Karpas-422 (cell line): ENCODE results near the gene FMN1. TPM values are rescaled to one million over a fixed set of nuclear protein-coding genes. Genes with fewer than 3 reads are reported as not detected.

Experiments
- DNase-seq: peaks from one replicate; pipeline ENCODE4 v3.0.0-alpha.2; 2015
- H2AFZ ChIP-seq: fragments of 200-600 bp; sonication (generic); 2 replicates; pipeline ENCODE4 v1.6.1; 2014; ENCODE audit warnings: antibody characterized with exemption, low read length, mixed read lengths
- H3K27ac ChIP-seq: fragments of 200-600 bp; sonication (generic); 2 replicates; pipeline ENCODE4 v1.5.1; 2014; ENCODE audit warnings: mild to moderate bottlenecking, low read length, moderate library complexity
- H3K27me3 ChIP-seq: fragments of 200-600 bp; sonication (generic); 2 replicates; pipeline ENCODE4 v1.6.1; 2014; ENCODE audit warnings: low read length, mixed read lengths
- H3K36me3 ChIP-seq: fragments of 200-600 bp; sonication (generic); 2 replicates; pipeline ENCODE4 v1.6.1; 2014; ENCODE audit warnings: low read length, mixed read lengths; ENCODE audit not compliant: insufficient read depth
- H3K4me1 ChIP-seq: fragments of 200-600 bp; sonication (generic); 2 replicates; pipeline ENCODE4 v1.6.1; 2014; ENCODE audit warnings: mild to moderate bottlenecking, low read length, mixed read lengths
- H3K4me2 ChIP-seq: fragments of 200-600 bp; sonication (generic); 2 replicates; pipeline ENCODE4 v1.6.1; 2014; ENCODE audit warnings: low read length, low read depth, mild to moderate bottlenecking; ENCODE audit not compliant: poor library complexity, severe bottlenecking
- H3K4me3 ChIP-seq: fragments of 200-600 bp; sonication (generic); 2 replicates; pipeline ENCODE4 v1.5.1; 2014; ENCODE audit warnings: mild to moderate bottlenecking, antibody characterized with exemption, low read length, mixed read lengths
- H3K79me2 ChIP-seq: fragments of 200-600 bp; sonication (generic); 2 replicates; pipeline ENCODE4 v1.6.1; 2014; ENCODE audit warnings: mild to moderate bottlenecking, low read length, mixed read lengths
- H3K9ac ChIP-seq: fragments of 200-600 bp; sonication (generic); 2 replicates; pipeline ENCODE4 v1.6.0; 2014; ENCODE audit warnings: low read length
- H3K9me2 ChIP-seq: fragments of 200-600 bp; sonication (generic), shearing (Covaris generic); replicated peaks from 2 replicates; pipeline ENCODE4 v1.6.0; 2014; ENCODE audit warnings: mild to moderate bottlenecking, low read length, moderate library complexity; ENCODE audit not compliant: insufficient read depth
- H3K9me3 ChIP-seq: fragments of 300-700, 200-600 bp; sonication (generic); 2 replicates; pipeline ENCODE4 v1.6.1; 2014; ENCODE audit warnings: low read length, mixed read lengths
- H4K20me1 ChIP-seq: fragments of 200-600 bp; sonication (generic); 2 replicates; pipeline ENCODE4 v1.6.1; 2014; ENCODE audit warnings: mild to moderate bottlenecking, antibody characterized with exemption, low read length, low read depth; ENCODE audit not compliant: insufficient read depth
- total RNA-seq: library from RNA; depleted of rRNA; stranded (reverse); fragments of >200 nt; shearing (Covaris generic); gene quantifications from 2 replicates; pipeline ENCODE4 v1.2.3, GENCODE V29; 2014; ENCODE audit warnings: low replicate concordance

The FMN1 gene
- total RNA-seq, 1 experiment from 2014 or later: 1.1 TPM

- Histone ChIP-seq H3K9me2 (no peaks in the 10 kb centered on the region), H3K36me3 (no peaks in the 10 kb centered on the region), H3K27ac (no peak overlapping the region), H4K20me1 (no peaks in the 10 kb centered on the region), H3K9me3 (no peaks in the 10 kb centered on the region), H3K27me3 (no peaks in the 10 kb centered on the region), H3K9ac (no peak overlapping the region), H3K4me2 (no peak overlapping the region), H3K4me3 (no peak overlapping the region), H3K4me1 (no peaks in the 10 kb centered on the region), H2AFZ (no peak overlapping the region), H3K79me2 (no peaks in the 10 kb centered on the region)
- DNase-seq: no peak
Measured at GRCh38 chr15:33084661-33085060, 109.9 kb downstream of the FMN1 start.

DNA sequence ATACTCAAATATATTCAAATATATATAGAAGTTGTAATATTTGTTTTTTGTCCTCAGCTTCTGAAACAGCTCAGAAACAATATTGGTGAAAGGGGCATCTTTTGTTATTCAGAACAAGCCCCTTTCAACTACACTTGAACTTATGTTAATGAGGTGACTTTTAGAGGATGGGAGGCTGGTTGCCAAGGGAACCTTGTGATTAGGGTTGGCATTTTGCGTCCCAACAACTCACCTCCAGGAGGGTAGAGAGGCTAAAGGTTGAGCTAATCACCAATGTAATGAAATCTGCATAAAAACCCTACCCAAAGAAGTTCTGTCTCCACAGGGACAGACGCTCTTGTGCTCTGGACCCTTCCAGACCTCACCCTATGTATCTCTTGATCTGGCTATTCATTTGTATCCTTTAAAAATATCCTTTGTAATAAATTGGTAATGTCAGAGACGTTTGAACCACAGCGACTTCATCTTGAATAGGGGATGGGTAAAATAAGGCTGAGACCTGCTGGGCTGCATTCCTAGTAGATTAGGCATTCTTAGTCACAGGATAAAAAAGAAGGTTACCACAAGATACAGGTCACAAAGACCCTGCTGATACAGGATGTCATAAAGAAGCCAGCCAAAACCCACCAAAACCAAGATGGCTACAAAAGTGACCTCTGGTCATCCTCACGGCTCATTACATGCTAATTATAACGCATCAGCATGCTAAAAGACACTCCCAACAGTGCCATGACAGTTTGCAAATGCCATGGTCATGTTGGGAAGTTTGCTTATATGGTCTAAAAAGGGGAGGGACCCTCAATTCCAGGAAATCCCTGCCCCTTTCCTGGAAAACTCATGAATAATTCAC lies 111.1 kb downstream of the FMN1 start:
- Histone ChIP-seq H3K4me1 (no peaks in the 10 kb centered on the region), H3K9ac (no peak overlapping the region), H3K36me3 (no peaks in the 10 kb centered on the region), H3K4me3 (no peak overlapping the region), H2AFZ (no peak overlapping the region), H3K9me3 (no peaks in the 10 kb centered on the region), H3K27ac (no peak overlapping the region), H3K4me2 (no peak overlapping the region), H4K20me1 (no peaks in the 10 kb centered on the region), H3K9me2 (no peaks in the 10 kb centered on the region), H3K79me2 (no peaks in the 10 kb centered on the region), H3K27me3 (no peaks in the 10 kb centered on the region)
- no peak for DNase-seq

DNA sequence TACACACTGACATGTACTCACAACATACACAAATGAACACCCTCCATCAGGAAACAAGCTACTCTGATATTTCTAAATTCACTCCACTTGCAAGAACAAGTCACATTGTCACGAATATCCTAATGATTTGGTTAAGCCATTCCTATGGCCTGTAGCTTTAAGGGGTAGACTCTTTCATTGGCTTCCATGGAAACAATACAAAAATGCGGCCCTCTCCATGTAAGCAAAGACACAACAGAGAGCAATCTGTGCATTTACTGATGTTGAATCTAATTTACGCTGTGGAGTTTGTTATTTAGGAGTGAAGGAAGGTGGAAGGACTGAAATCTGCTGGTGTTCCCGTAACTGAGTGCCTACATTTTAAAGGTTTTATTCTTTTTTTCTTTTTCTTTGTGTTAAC lies 114.5 kb downstream of the FMN1 start:
- H3K9ac ChIP-seq: no peak overlapping the region
- H3K9me2 ChIP-seq: no peaks in the 10 kb centered on the region
- no peaks in the 10 kb centered on the region for H3K27me3 ChIP-seq
- no peak overlapping the region for H3K4me3 ChIP-seq
- H3K36me3 ChIP-seq: no peaks in the 10 kb centered on the region
- H3K27ac ChIP-seq: no peak overlapping the region
- no peaks in the 10 kb centered on the region for H3K79me2 ChIP-seq
- no peak overlapping the region for H2AFZ ChIP-seq
- no peak overlapping the region for H3K4me2 ChIP-seq
- H3K9me3 ChIP-seq: no peaks in the 10 kb centered on the region
- no peak for DNase-seq
- no peaks in the 10 kb centered on the region for H3K4me1 ChIP-seq
- no peaks in the 10 kb centered on the region for H4K20me1 ChIP-seq

DNA sequence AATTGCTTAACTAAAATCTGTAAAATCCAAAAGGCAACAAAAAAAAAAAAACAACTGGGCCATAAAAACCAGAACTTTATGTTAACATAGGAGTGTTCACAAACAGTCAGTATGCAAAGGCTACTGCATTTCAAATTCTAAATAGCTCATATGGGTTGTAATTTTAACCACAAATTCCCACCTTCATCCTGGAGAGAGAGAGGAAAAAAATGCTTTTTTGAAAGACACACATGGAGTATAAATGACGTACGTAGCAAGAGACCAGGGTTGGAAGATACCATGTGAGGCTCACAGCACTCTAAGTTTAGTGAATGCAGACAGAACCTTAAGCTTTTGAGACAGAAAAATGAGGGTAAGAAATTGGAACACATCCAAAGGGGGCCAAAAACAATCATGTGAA lies 115.9 kb downstream of the FMN1 start:
- Histone ChIP-seq H3K4me3 (no peak overlapping the region), H3K27ac (no peak overlapping the region), H3K4me1 (no peaks in the 10 kb centered on the region), H2AFZ (no peak overlapping the region), H3K36me3 (no peaks in the 10 kb centered on the region), H4K20me1 (no peaks in the 10 kb centered on the region), H3K9me3 (no peaks in the 10 kb centered on the region), H3K79me2 (no peaks in the 10 kb centered on the region), H3K27me3 (no peaks in the 10 kb centered on the region), H3K9me2 (no peaks in the 10 kb centered on the region), H3K4me2 (no peak overlapping the region), H3K9ac (no peak overlapping the region)
- DNase-seq: no peak

GRCh38 chr15:33076937-33077336 lies 117.6 kb downstream of the FMN1 start:
- Histone ChIP-seq H3K79me2 (no peaks in the 10 kb centered on the region), H3K9me2 (no peaks in the 10 kb centered on the region), H3K9me3 (no peaks in the 10 kb centered on the region), H4K20me1 (no peaks in the 10 kb centered on the region), H3K27me3 (no peaks in the 10 kb centered on the region), H3K36me3 (no peaks in the 10 kb centered on the region), H3K9ac (no peak overlapping the region), H3K4me1 (no peaks in the 10 kb centered on the region), H3K27ac (no peak overlapping the region), H2AFZ (no peak overlapping the region), H3K4me3 (no peak overlapping the region), H3K4me2 (no peak overlapping the region)
- no peak for DNase-seq

DNA sequence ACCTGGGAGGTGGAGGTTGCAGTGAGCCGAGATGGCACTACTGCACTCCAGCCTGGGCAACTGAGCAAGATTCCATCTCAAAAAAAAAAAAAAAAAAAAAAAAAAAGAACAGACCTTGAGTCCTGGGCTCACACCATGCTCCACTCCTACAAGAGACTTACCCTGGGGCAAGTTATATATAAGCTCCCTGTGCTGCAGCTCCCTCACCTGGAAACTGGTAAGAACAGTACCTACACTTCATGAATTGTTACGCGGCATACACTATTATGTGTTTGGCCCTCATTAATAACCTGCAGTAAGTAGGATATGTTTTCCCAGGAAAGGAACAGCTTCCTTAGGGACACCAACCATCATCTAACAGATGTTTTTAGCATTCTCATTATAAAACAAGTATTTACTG lies 119.6 kb downstream of the FMN1 start:
- no peak overlapping the region for H2AFZ ChIP-seq
- no peaks in the 10 kb centered on the region for H3K27me3 ChIP-seq
- no peak overlapping the region for H3K27ac ChIP-seq
- no peak for DNase-seq
- no peaks in the 10 kb centered on the region for H3K9me3 ChIP-seq
- no peaks in the 10 kb centered on the region for H3K79me2 ChIP-seq
- no peak overlapping the region for H3K4me3 ChIP-seq
- H3K4me2 ChIP-seq: no peak overlapping the region
- no peaks in the 10 kb centered on the region for H3K9me2 ChIP-seq
- H3K9ac ChIP-seq: no peak overlapping the region
- H4K20me1 ChIP-seq: no peaks in the 10 kb centered on the region
- H3K36me3 ChIP-seq: no peaks in the 10 kb centered on the region
- no peaks in the 10 kb centered on the region for H3K4me1 ChIP-seq

GRCh38 chr15:33074212-33074611 lies 120.3 kb downstream of the FMN1 start:
- Histone ChIP-seq H2AFZ (no peak overlapping the region), H3K9ac (no peak overlapping the region), H3K79me2 (no peaks in the 10 kb centered on the region), H3K9me3 (no peaks in the 10 kb centered on the region), H3K4me2 (no peak overlapping the region), H3K36me3 (no peaks in the 10 kb centered on the region), H4K20me1 (no peaks in the 10 kb centered on the region), H3K27ac (no peak overlapping the region), H3K4me3 (no peak overlapping the region), H3K4me1 (no peaks in the 10 kb centered on the region), H3K9me2 (no peaks in the 10 kb centered on the region), H3K27me3 (no peaks in the 10 kb centered on the region)
- no peak for DNase-seq

- Histone ChIP-seq H3K4me2 (no peak overlapping the region), H3K79me2 (no peaks in the 10 kb centered on the region), H3K9ac (no peak overlapping the region), H3K27me3 (no peaks in the 10 kb centered on the region), H3K27ac (no peak overlapping the region), H3K9me3 (no peaks in the 10 kb centered on the region), H2AFZ (no peak overlapping the region), H3K4me1 (no peaks in the 10 kb centered on the region), H4K20me1 (0 out of 2 replicates have a peak, but pooled peaks cover 3% of the 10 kb centered on the region), H3K36me3 (no peaks in the 10 kb centered on the region), H3K4me3 (no peak overlapping the region), H3K9me2 (no peaks in the 10 kb centered on the region)
- no peak for DNase-seq
Measured at GRCh38 chr15:33071451-33071850, 123.1 kb downstream of the FMN1 start.
